A673 (cell line): ENCODE results near the gene TMEM60. TPM values are rescaled to one million over a fixed set of nuclear protein-coding genes. Genes with fewer than 3 reads are reported as not detected.

Experiments
- BruUV-seq: library from RNA; stranded (reverse); fragments of 400-500 nt; replicated peaks from 2 replicates; lab custom pipeline; 2021; lab: Mats Ljungman, UMichigan
- CTCF ChIA-PET: fragments of 300-600 bp; sonication (Branson Sonifier 250); formaldehyde crosslinking; loops from one replicate; lab custom pipeline; 2022; ENCODE audit warnings: antibody characterized with exemption; lab: Charles Lee
- POLR2A ChIA-PET: fragments of 300-600 bp; sonication (Branson Sonifier 250); formaldehyde crosslinking; loops from one replicate; lab custom pipeline; 2022; ENCODE audit warnings: antibody characterized with exemption; ENCODE audit not compliant: low non-redundant PET; lab: Charles Lee
- DNase-seq: peaks from one replicate; pipeline ENCODE4 v3.0.0-alpha.2; 2015; ENCODE audit warnings: low spot score
- H3K27ac ChIP-seq: fragments of 200-600 bp; sonication (generic); 2 replicates; pipeline ENCODE4 v1.5.1; 2016; ENCODE audit warnings: mixed run types, low read depth, mild to moderate bottlenecking, mixed read lengths, antibody characterized with exemption, low read length; ENCODE audit not compliant: poor library complexity, severe bottlenecking
- H3K27me3 ChIP-seq: fragments of 200-600 bp; sonication (generic); replicated peaks from 2 replicates; pipeline ENCODE4 v1.6.1; 2017; ENCODE audit warnings: mixed run types, low read depth, mild to moderate bottlenecking, mixed read lengths, antibody characterized with exemption, low read length; ENCODE audit not compliant: insufficient read depth, poor library complexity
- H3K36me3 ChIP-seq: fragments of 200-600 bp; sonication (generic); 2 replicates; pipeline ENCODE4 v1.6.1; 2016; ENCODE audit warnings: mixed run types, mild to moderate bottlenecking, mixed read lengths, antibody characterized with exemption, low read length; ENCODE audit not compliant: insufficient read depth, poor library complexity, severe bottlenecking
- H3K4me1 ChIP-seq: fragments of 200-600 bp; sonication (generic); 2 replicates; pipeline ENCODE4 v1.6.1; 2017; ENCODE audit warnings: mixed run types, mild to moderate bottlenecking, mixed read lengths, antibody characterized with exemption, low read length; ENCODE audit not compliant: insufficient read depth, poor library complexity, severe bottlenecking
- H3K4me3 ChIP-seq: fragments of 200-600 bp; sonication (generic); 2 replicates; pipeline ENCODE4 v1.5.1; 2016; ENCODE audit warnings: low read depth, mixed run types, mild to moderate bottlenecking, mixed read lengths, low read length; ENCODE audit not compliant: poor library complexity, severe bottlenecking
- H3K9me3 ChIP-seq: fragments of 200-600 bp; sonication (generic); 2 replicates; pipeline ENCODE4 v1.6.1; 2016; ENCODE audit warnings: mixed run types, low read depth, mild to moderate bottlenecking, mixed read lengths, antibody characterized with exemption, low read length; ENCODE audit not compliant: poor library complexity, severe bottlenecking
- EZH2 ChIP-seq: fragments of 200-600 bp; sonication (generic); IDR thresholded peaks from 2 replicates; pipeline ENCODE4 v1.6.1; 2017; ENCODE audit warnings: borderline replicate concordance, low read depth, mild to moderate bottlenecking, mixed read lengths, antibody characterized with exemption, low read length; ENCODE audit not compliant: poor library complexity, severe bottlenecking
- intact Hi-C: fragments of 100-400 bp; cut with micrococcal nuclease; formaldehyde crosslinking; loops from one replicate; pipeline ENCODE4 v1.10.0; 2022; ENCODE audit not compliant: unreplicated experiment
- total RNA-seq: library from RNA; stranded (reverse); gene quantifications from 2 replicates; pipeline ENCODE4 v1.2.3, GENCODE V29; 2021
- TF ChIP-seq, protein P1 (sequence below): fragments of 300-800, 200-600 bp; sonication (generic); conservative IDR thresholded peaks from 2 replicates; pipeline ENCODE4 v1.5.1; 2017; ENCODE audit warnings: low read depth, mild to moderate bottlenecking, antibody characterized with exemption, low read length, moderate library complexity, mixed read lengths

TMEM60 gene
- total RNA-seq, 1 experiment from 2014 or later, result 14.8 TPM

DNA sequence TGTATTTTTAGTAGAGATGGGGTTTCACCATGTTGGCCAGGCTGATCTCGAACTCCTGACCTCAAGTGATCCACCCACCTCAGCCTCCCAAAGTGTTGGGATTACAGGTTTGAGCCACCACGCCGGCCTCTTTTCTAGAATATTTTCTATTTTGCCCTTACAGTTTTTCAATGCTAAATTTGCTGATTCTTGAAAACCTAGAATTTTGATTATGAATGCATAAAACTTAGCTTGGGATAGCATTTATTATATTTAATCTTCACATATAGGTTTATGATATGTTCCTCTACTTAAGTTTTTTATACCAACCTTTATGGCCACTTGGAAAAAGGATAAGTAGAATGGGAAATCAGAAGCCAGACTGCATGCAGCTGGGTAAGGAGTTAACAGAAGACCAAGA is 2.1 kb downstream of the TMEM60 start:
- intact Hi-C loops, result loop anchor here (10.0 kb wide), 1 partner anchor 139 kb away; no protein-coding TSS in a partner anchor
- Histone ChIP-seq H3K4me1 (peaks cover 13% of the 10 kb centered on the region), H3K9me3 (no peaks in the 10 kb centered on the region), H3K4me3 (no peak overlapping the region), H3K27me3 (no peaks in the 10 kb centered on the region), H3K27ac (no peak overlapping the region), H3K36me3 (peaks cover 4% of the 10 kb centered on the region)
- TF ChIP-seq EZH2, result no peak
- TF ChIP-seq, protein P1, sequence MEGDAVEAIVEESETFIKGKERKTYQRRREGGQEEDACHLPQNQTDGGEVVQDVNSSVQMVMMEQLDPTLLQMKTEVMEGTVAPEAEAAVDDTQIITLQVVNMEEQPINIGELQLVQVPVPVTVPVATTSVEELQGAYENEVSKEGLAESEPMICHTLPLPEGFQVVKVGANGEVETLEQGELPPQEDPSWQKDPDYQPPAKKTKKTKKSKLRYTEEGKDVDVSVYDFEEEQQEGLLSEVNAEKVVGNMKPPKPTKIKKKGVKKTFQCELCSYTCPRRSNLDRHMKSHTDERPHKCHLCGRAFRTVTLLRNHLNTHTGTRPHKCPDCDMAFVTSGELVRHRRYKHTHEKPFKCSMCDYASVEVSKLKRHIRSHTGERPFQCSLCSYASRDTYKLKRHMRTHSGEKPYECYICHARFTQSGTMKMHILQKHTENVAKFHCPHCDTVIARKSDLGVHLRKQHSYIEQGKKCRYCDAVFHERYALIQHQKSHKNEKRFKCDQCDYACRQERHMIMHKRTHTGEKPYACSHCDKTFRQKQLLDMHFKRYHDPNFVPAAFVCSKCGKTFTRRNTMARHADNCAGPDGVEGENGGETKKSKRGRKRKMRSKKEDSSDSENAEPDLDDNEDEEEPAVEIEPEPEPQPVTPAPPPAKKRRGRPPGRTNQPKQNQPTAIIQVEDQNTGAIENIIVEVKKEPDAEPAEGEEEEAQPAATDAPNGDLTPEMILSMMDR, result no peak
- POLR2A ChIA-PET, result no interaction called here
- DNase-seq, result no peak
- CTCF ChIA-PET, result no interaction called here
- no TSS peak for BruUV-seq

DNA sequence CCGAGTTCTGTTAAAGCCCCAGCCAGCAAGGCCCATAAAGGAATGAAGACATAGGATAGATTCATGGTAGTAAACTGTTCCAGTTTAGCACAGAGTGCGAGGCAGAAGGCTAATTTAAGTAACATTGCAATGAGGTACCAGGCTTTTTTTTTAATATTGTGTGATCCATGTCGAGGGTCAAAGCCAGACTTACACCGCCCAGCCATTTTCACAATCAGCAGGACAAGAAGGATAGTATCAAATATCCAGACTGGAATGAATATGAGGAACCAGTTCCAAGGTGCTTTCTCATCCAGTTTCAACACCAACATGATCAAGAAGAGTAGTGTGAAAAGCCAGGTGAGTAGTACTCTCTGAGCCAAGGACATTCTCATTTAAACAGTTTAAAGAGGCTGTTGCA is 4.2 kb downstream of the TMEM60 start:
- BruUV-seq, result no TSS peak
- Histone ChIP-seq H3K27ac (no peak overlapping the region), H3K27me3 (no peaks in the 10 kb centered on the region), H3K36me3 (peaks cover 4% of the 10 kb centered on the region), H3K9me3 (no peaks in the 10 kb centered on the region), H3K4me1 (peaks cover 4% of the 10 kb centered on the region), H3K4me3 (no peak overlapping the region)
- DNase-seq, result no peak
- POLR2A ChIA-PET, result no interaction called here
- TF ChIP-seq, protein P1, result no peak
- TF ChIP-seq EZH2, result no peak
- intact Hi-C loops, result loop anchor here (10.0 kb wide), 1 partner anchor 141 kb away; no protein-coding TSS in a partner anchor
- CTCF ChIA-PET, result no interaction called here

DNA sequence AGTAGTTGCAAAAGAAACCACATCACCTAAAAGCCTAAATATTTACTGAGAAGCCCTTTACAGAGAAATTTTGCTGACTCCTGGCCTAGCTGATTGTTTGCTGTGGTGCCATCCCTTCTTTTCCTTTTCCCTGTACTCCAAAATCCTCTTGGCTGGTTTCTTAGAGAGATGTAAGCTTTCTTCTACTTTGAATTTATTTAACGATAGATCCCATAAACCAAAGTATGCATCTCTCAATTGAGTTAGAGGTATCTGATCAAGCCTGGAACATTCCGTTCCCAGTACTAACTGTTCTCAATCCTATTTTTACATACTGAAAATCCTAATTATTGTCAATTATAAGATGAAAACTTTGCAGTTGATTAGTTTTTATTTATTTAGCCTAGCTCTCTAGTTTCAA is 6.3 kb downstream of the TMEM60 start:
- POLR2A ChIA-PET, result no interaction called here
- no peak for DNase-seq
- H3K4me3 ChIP-seq, result no peak overlapping the region
- CTCF ChIA-PET, result no interaction called here
- TF ChIP-seq EZH2, result no peak
- TF ChIP-seq, protein P1, result no peak
- no peaks in the 10 kb centered on the region for H3K9me3 ChIP-seq
- intact Hi-C loops, result loop anchor here (10.0 kb wide), 1 partner anchor 143 kb away; no protein-coding TSS in a partner anchor
- H3K4me1 ChIP-seq, result peaks cover 3% of the 10 kb centered on the region
- no peaks in the 10 kb centered on the region for H3K27me3 ChIP-seq
- BruUV-seq, result no TSS peak
- no peak overlapping the region for H3K27ac ChIP-seq
- H3K36me3 ChIP-seq, result peaks cover 4% of the 10 kb centered on the region
